ENCODE results near the gene PABPN1L. TPM values are rescaled to one million over a fixed set of nuclear protein-coding genes. Genes with fewer than 3 reads are reported as not detected.

The PABPN1L gene
- total and polyA plus RNA-seq, 2 of the 8 experiments (the other 6 are each of a cell fraction or from before 2014, with no cell fraction given), result not detected

- H3K18ac ChIP-seq (ENCODE audit: extremely low read depth, low read length), result no peak overlapping the region
- 0 out of 2 replicates have a peak, but pooled peaks cover 3% of the 10 kb centered on the region for H3K79me1 ChIP-seq (ENCODE audit: low read depth, low read length)
- H3K27ac ChIP-seq (ENCODE audit: low read depth, low read length), result no peak overlapping the region
- no peak overlapping the region for H2BK20ac ChIP-seq (ENCODE audit: low read length)
- H4K20me1 ChIP-seq (replicated peaks in 1 of 2; ENCODE audit: control insufficient read depth in 1 of 2, insufficient read depth in 2 of 2, low read length in 2 of 2), result no peaks in the 10 kb centered on the region
- no peak overlapping the region for H3K4ac ChIP-seq (replicated peaks; ENCODE audit: insufficient read length, low read depth, low read length)
- H4K5ac ChIP-seq (ENCODE audit: insufficient read length, low read depth, low read length), result no peak overlapping the region
- no peak overlapping the region for H3K4me2 ChIP-seq (ENCODE audit: insufficient read depth in 1 of 2, low read depth in 2 of 2, low read length in 2 of 2)
- H3K23ac ChIP-seq (ENCODE audit: insufficient read length), result no peak overlapping the region
- no peak overlapping the region for H2AK5ac ChIP-seq (ENCODE audit: low read depth, low read length)
- peaks cover 0 to 5% (median under 1%) of the 10 kb centered on the region in 4 experiments; a peak in 1 of 8 replicates for H3K36me3 ChIP-seq (ENCODE audit: control insufficient read depth in 2 of 4, insufficient read depth in 4 of 4, low read length in 3 of 4)
- FAIRE-seq, result no peak
- no peak overlapping the region for H4K91ac ChIP-seq (replicated peaks; ENCODE audit: insufficient read length, low read length)
- 100% methylated on average over 8 of the region's 13 CpGs; no CpG with 5 or more reads in 1 of the 2 experiments for WGBS, 2 experiments (ENCODE audit: extremely low coverage in 1 of 2, insufficient coverage in 1 of 2, insufficient read length in 1 of 2, insufficient replicate concordance in 2 of 2, low coverage in 1 of 2, low lambda C conversion rate in 2 of 2, missing lambda C conversion rate in 1 of 2)
- H2BK5ac ChIP-seq (ENCODE audit: low read depth, low read length), result no peak overlapping the region
- TF ChIP-seq BRCA1 (IDR thresholded peaks at IDR 0.05; ENCODE audit: low read depth, low read length) (no peak), SRF (IDR thresholded peaks at IDR 0.05; ENCODE audit: low read depth, low read length) (no peak), CTBP2 (IDR thresholded peaks at IDR 0.05; ENCODE audit: borderline replicate concordance, insufficient read depth, insufficient read length, low read length) (no peak), BACH1 (IDR thresholded peaks at IDR 0.05; ENCODE audit: low read length) (no peak), YY1 (IDR thresholded peaks at IDR 0.05; ENCODE audit: low read depth, low read length) (no peak), NRF1 (IDR thresholded peaks at IDR 0.05; ENCODE audit: low read depth, low read length) (no peak), ZNF274 (IDR thresholded peaks at IDR 0.05; ENCODE audit: borderline replicate concordance, extremely low read depth, low read length) (no peak), KDM4A (IDR thresholded peaks at IDR 0.05; ENCODE audit: low read depth, low read length, severe bottlenecking) (no peak), POLR2A (IDR thresholded peaks at IDR 0.05; ENCODE audit: control extremely low read depth in 1 of 2, low read depth in 2 of 2, low read length in 2 of 2) (no peak), POLR2AphosphoS5 (IDR thresholded peaks at IDR 0.05; ENCODE audit: low read depth, low read length) (no peak), HDAC2 (IDR thresholded peaks at IDR 0.05; ENCODE audit: borderline replicate concordance in 1 of 2, low read depth in 2 of 2, low read length in 2 of 2) (no peak), HDAC6 (IDR thresholded peaks at IDR 0.05; ENCODE audit: low read depth, low read length) (no peak), EP300 (IDR thresholded peaks at IDR 0.05; ENCODE audit: borderline replicate concordance in 1 of 2, low read depth in 2 of 2, low read length in 2 of 2) (no peak)
- H3K14ac ChIP-seq (ENCODE audit: insufficient read length), result no peak overlapping the region
- H2BK120ac ChIP-seq (replicated peaks; ENCODE audit: low read depth, low read length), result no peak overlapping the region
- H2BK15ac ChIP-seq (ENCODE audit: low read length), result no peak overlapping the region
- H2BK12ac ChIP-seq (ENCODE audit: low read depth, low read length), result no peak overlapping the region
- H3K4me1 ChIP-seq (replicated peaks in 1 of 4; ENCODE audit: control insufficient read depth in 3 of 4, insufficient read depth in 4 of 4, low read length in 3 of 4), result 0 out of 7 replicates have a peak, but pooled peaks cover 0 to 2% (median 0%) of the 10 kb centered on the region in 4 experiments
- CTCF ChIA-PET (ENCODE audit: partially characterized antibody), result interaction anchor here (1.2 kb wide), 1 partner anchor 9 kb away, joined by 3 read pairs; no protein-coding TSS in a partner anchor
- H4K8ac ChIP-seq (ENCODE audit: extremely low read depth, insufficient read depth, low read length), result no peak overlapping the region
- H3K9me3 ChIP-seq (ENCODE audit: insufficient read depth in 2 of 2, low read depth in 1 of 2, low read length in 1 of 2), result no peaks in the 10 kb centered on the region
- H2AFZ ChIP-seq (ENCODE audit: low read length), result no peak overlapping the region
- no peak overlapping the region for H3K9ac ChIP-seq (replicated peaks in 1 of 4; ENCODE audit: extremely low read depth in 1 of 4, low read depth in 3 of 4, low read length in 3 of 4)
- H3K23me2 ChIP-seq (ENCODE audit: low read depth, low read length), result no peaks in the 10 kb centered on the region
- no peak overlapping the region for H3K56ac ChIP-seq (replicated peaks; ENCODE audit: insufficient read length, low read depth, low read length)
- no peak for DNase-seq (ENCODE audit: low read depth in 1 of 2, low spot score in 2 of 2)
- POLR2A ChIA-PET (ENCODE audit: partially characterized antibody), result interaction anchor here (0.9 to 2.3 kb wide), 2 partner anchors 18 to 22 kb away, joined by 3 to 5 read pairs; no protein-coding TSS in a partner anchor
- no peak overlapping the region for H3K4me3 ChIP-seq (ENCODE audit: extremely low read depth in 1 of 4, insufficient read depth in 2 of 4, low read depth in 3 of 4, low read length in 4 of 4)
- H3K27me3 ChIP-seq (replicated peaks in 1 of 4; ENCODE audit: control insufficient read depth in 3 of 4, extremely low read depth in 1 of 4, insufficient read depth in 3 of 4, low read length in 3 of 4), result no peaks in the 10 kb centered on the region
- H3K79me2 ChIP-seq (ENCODE audit: control insufficient read depth in 1 of 2, insufficient read depth in 2 of 2, low read length in 2 of 2), result no peaks in the 10 kb centered on the region
Measured at GRCh38 chr16:88834670-88835069, 31.8 kb downstream of the PABPN1L start.

All from H1 (cell line).